Naive B cell (primary cell): ENCODE measurements around the gene LLGL1. TPM values are rescaled to one million over a fixed set of nuclear protein-coding genes. Genes with fewer than 3 reads are reported as not detected.

Source experiments
- ATAC-seq, 2 donors: fragments of 150-1000 bp; cut with Tn5 transposase; 2 replicates each; pipeline ENCODE4 v1.10.0; 2021; ENCODE audit warnings: low read depth in 2 of 2, mild to moderate bottlenecking in 2 of 2, moderate library complexity in 2 of 2
- DNase-seq: peaks from one replicate; pipeline ENCODE4 v3.0.0; 2022
- H3K27ac Mint-ChIP-seq, 6 donors: one replicate each; pipeline ENCODE4 v1.8.0; 2020 to 2022; ENCODE audit warnings: mild to moderate bottlenecking in 6 of 6, mixed read lengths in 6 of 6, moderate library complexity in 5 of 6, inconsistent platforms in 2 of 6
- H3K27me3 Mint-ChIP-seq, 3 donors: one replicate each; pipeline ENCODE4 v1.8.0; 2021 to 2022; ENCODE audit warnings: mixed read lengths in 3 of 3, mild to moderate bottlenecking in 1 of 3
- H3K36me3 Mint-ChIP-seq, 2 donors: one replicate each; pipeline ENCODE4 v1.8.0; 2020 to 2022; ENCODE audit warnings: mixed read lengths in 2 of 2, inconsistent platforms in 1 of 2, mild to moderate bottlenecking in 1 of 2
- H3K4me1 Mint-ChIP-seq, 3 donors: one replicate each; pipeline ENCODE4 v1.8.0; 2020 to 2022; ENCODE audit warnings: mixed read lengths in 3 of 3, inconsistent platforms in 1 of 3, mild to moderate bottlenecking in 1 of 3, moderate library complexity in 1 of 3
- H3K4me3 Mint-ChIP-seq, 8 donors: one replicate each; pipeline ENCODE4 v1.8.0; 2020 to 2022; ENCODE audit warnings: mild to moderate bottlenecking in 8 of 8, mixed read lengths in 8 of 8, moderate library complexity in 8 of 8, inconsistent platforms in 2 of 8
- H3K9me3 Mint-ChIP-seq, 7 donors: one replicate each; pipeline ENCODE4 v1.8.0; 2020 to 2022; ENCODE audit warnings: mixed read lengths in 7 of 7, mild to moderate bottlenecking in 5 of 7, inconsistent platforms in 2 of 7, moderate library complexity in 1 of 7
- polyA plus RNA-seq, 6 donors: library from polyadenylated mRNA; unstranded; fragments of 300-500 nt; fragmentation: Illumina TruSeq; gene quantifications; one replicate each; pipeline ENCODE4 v1.2.3, GENCODE V29; 2021; ENCODE audit warnings: low read depth in 6 of 6

Gene LLGL1
- polyA plus RNA-seq, 6 donors from 2014 or later = 0.38 to 1.4 (median 0.86) TPM; not detected in 1

DNA sequence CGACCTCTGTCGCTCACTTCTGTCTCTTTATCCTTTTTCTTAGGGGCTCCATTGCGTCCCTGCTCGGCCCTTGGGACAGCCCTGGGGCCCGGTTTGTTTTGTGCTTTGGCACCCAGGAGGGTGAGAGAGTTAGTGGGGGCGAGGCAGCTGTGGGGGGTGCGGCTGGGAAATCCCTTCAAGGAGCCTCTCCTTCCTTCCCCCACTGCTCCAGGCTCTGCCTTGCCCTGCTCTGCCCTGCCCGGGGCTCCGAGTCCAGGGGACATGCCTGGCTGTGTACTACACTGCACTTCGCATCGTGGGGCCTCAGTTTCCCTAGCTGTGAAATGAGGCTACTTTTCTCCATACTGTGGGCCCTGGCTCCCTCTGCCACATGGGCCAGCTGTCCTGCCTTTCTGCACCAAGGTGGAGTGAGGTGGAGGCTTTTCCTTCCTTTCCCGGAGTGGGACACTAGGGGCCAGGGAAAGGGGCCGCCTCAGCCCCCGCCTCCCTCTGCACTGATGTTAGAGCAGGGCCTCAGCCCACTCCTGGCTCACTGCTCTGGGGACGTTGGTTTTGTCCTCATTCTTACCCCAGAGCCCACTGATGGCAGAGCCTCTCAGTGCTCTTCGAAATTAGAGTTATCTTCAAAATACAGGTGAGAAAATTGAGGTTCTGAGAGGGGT is 980 bp downstream of the LLGL1 start:
- Mint-ChIP-seq H3K36me3 (no peaks in the 10 kb centered on the region), H3K9me3 (peaks cover 0 to 2% (median 0%) of the 10 kb centered on the region in 7 donors), H3K4me3 (peak overlapping the region; percentile 81 to 95 (median 92)), H3K27ac (peak overlapping the region; percentile 40 to 89 (median 76)), H3K4me1 (peaks cover 12 to 30% (median 22%) of the 10 kb centered on the region in 3 donors), H3K27me3 (no peaks in the 10 kb centered on the region)
- ATAC-seq (no peak), DNase-seq (peak; percentile 11)

- ATAC-seq = no peak
- Mint-ChIP-seq H3K27ac (peak overlapping the region in 3 of 6 donors; percentile 21 to 74 (median 33)), H3K9me3 (peaks cover 0 to 2% (median 0%) of the 10 kb centered on the region in 7 donors), H3K36me3 (no peaks in the 10 kb centered on the region), H3K4me1 (peaks cover 12 to 30% (median 22%) of the 10 kb centered on the region in 3 donors), H3K4me3 (peak overlapping the region in 6 of 8 donors; percentile 6 to 66 (median 48)), H3K27me3 (no peaks in the 10 kb centered on the region)
- no peak for DNase-seq
Measured at GRCh38 chr17:18227635-18228034, 2.2 kb downstream of the LLGL1 start.

GRCh38 chr17:18228176-18228682 is 2.8 kb downstream of the LLGL1 start:
- H3K9me3 Mint-ChIP-seq = peaks cover 0 to 2% (median 0%) of the 10 kb centered on the region in 7 donors
- H3K4me1 Mint-ChIP-seq = peaks cover 12 to 30% (median 22%) of the 10 kb centered on the region in 3 donors
- no peaks in the 10 kb centered on the region for H3K27me3 Mint-ChIP-seq
- H3K4me3 Mint-ChIP-seq = peak overlapping the region in 2 of 8 donors; percentile 18 to 66
- H3K27ac Mint-ChIP-seq = peak overlapping the region in 2 of 6 donors; percentile 68 to 80
- no peaks in the 10 kb centered on the region for H3K36me3 Mint-ChIP-seq
- DNase-seq (no peak), ATAC-seq (no peak)

GRCh38 chr17:18229254-18229653 is 3.8 kb downstream of the LLGL1 start:
- Mint-ChIP-seq H3K36me3 (no peaks in the 10 kb centered on the region), H3K9me3 (peaks cover 0 to 2% (median 0%) of the 10 kb centered on the region in 7 donors), H3K27ac (no peak overlapping the region), H3K4me3 (no peak overlapping the region), H3K27me3 (no peaks in the 10 kb centered on the region), H3K4me1 (peaks cover 12 to 30% (median 22%) of the 10 kb centered on the region in 3 donors)
- no peak for DNase-seq
- ATAC-seq = no peak

DNA sequence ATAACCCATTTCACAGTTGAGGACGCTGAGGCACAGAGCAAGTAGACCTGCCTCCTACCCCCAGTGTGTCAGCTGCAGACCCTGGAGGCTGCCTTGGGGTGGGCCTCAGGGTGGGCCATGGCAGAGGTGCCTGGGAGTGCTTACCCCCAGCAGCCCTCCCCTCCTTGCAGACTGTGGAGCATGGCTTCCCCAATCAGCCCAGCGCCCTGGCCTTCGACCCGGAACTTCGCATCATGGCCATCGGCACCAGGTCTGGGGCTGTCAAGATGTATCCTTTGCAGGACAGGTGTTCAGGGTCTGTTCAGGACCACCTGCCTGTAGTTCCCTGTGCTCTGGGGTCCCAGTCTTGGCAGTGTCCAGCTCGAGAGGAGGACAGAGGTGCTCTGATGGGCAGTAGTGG is 4.3 kb downstream of the LLGL1 start:
- Mint-ChIP-seq H3K27me3 (no peaks in the 10 kb centered on the region), H3K4me1 (peaks cover 12 to 30% (median 22%) of the 10 kb centered on the region in 3 donors), H3K36me3 (no peaks in the 10 kb centered on the region), H3K4me3 (no peak overlapping the region), H3K9me3 (peaks cover 0 to 2% (median 0%) of the 10 kb centered on the region in 7 donors), H3K27ac (no peak overlapping the region)
- DNase-seq (no peak), ATAC-seq (no peak)

DNA sequence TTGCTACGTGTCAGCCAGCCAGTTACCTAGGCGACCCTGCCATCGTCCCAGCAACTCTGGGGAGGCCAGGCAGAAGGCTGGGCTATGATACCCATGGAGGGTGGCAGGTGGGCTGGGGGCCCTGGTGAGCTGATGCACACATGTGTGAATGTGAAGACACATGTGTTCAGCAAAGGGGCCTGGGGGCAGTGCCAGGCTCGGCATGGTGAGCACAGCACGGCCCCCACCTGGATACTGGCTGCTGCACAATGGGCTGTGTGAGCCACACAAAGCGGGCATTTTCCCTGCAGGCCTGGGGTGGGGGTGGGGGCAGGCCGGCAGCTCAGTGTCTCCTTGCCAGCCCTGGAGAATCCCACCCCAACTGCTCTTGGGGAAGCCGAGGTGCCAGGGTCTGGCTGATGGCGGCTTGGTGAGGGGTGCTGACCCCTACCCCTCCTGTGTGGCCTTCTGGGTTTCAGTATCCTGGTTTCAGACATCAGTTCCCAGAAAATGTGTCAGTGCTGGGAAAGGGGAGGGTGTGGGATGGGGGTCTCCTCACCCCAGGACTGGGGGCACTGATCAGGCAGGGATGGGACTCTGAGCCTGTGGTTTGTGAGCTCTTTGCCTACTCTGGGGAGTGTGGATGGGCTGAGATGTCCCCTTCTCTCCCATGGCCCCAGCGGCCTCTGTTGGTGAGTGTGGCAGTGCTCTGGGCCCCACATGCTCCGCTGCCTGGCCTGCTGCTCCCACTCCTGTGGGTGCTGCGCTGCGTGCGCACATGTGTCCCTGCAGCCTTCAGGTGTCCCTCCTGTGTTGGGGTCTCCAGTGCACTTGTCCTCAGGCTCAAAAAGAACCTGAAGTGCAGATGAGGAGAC is 5.1 kb downstream of the LLGL1 start:
- peaks cover 0 to 2% (median 0%) of the 10 kb centered on the region in 7 donors for H3K9me3 Mint-ChIP-seq
- no peak for ATAC-seq
- H3K4me1 Mint-ChIP-seq = peaks cover 12 to 27% (median 17%) of the 10 kb centered on the region in 3 donors
- no peaks in the 10 kb centered on the region for H3K27me3 Mint-ChIP-seq
- H3K27ac Mint-ChIP-seq = no peak overlapping the region
- H3K36me3 Mint-ChIP-seq = no peaks in the 10 kb centered on the region
- H3K4me3 Mint-ChIP-seq = no peak overlapping the region
- DNase-seq = no peak

- no peak for DNase-seq
- Mint-ChIP-seq H3K27me3 (no peaks in the 10 kb centered on the region), H3K4me1 (peaks cover 8 to 22% (median 13%) of the 10 kb centered on the region in 3 donors), H3K9me3 (peaks cover 0 to 2% (median 0%) of the 10 kb centered on the region in 7 donors), H3K4me3 (no peak overlapping the region), H3K27ac (no peak overlapping the region), H3K36me3 (peaks cover 0 to 4% of the 10 kb centered on the region in 2 donors)
- no peak for ATAC-seq
Measured at GRCh38 chr17:18231164-18231563, 5.7 kb downstream of the LLGL1 start.

- H3K4me1 Mint-ChIP-seq = peaks cover 0 to under 1% (median under 1%) of the 10 kb centered on the region in 3 donors
- no peak for DNase-seq
Measured at GRCh38 chr17:18233803-18234518, 8.5 kb downstream of the LLGL1 start.

GRCh38 chr17:18234853-18235380 is 9.5 kb downstream of the LLGL1 start:
- DNase-seq (no peak), ATAC-seq (no peak)
- Mint-ChIP-seq H3K9me3 (no peaks in the 10 kb centered on the region), H3K4me1 (no peaks in the 10 kb centered on the region), H3K27ac (no peak overlapping the region), H3K27me3 (no peaks in the 10 kb centered on the region), H3K36me3 (peaks cover 0 to 13% of the 10 kb centered on the region in 2 donors), H3K4me3 (no peak overlapping the region)

More at GRCh38 chr17:18233803-18234518, 8.5 kb downstream of the LLGL1 start:
- Mint-ChIP-seq H3K27me3 (no peaks in the 10 kb centered on the region), H3K27ac (peak overlapping the region in 1 of 6 donors; percentile 50), H3K36me3 (peaks cover 0 to 13% of the 10 kb centered on the region in 2 donors), H3K9me3 (no peaks in the 10 kb centered on the region), H3K4me3 (no peak overlapping the region)
- ATAC-seq = no peak

- H3K27me3 Mint-ChIP-seq = no peaks in the 10 kb centered on the region
- H3K27ac Mint-ChIP-seq = no peak overlapping the region
- H3K36me3 Mint-ChIP-seq = peaks cover 0 to 13% of the 10 kb centered on the region in 2 donors
- H3K4me1 Mint-ChIP-seq = no peaks in the 10 kb centered on the region
- H3K4me3 Mint-ChIP-seq = no peak overlapping the region
- no peak for DNase-seq
- no peak for ATAC-seq
- no peaks in the 10 kb centered on the region for H3K9me3 Mint-ChIP-seq
Measured at GRCh38 chr17:18235743-18236256, 10.4 kb downstream of the LLGL1 start.

- Mint-ChIP-seq H3K4me3 (no peak overlapping the region), H3K36me3 (peaks cover 0 to 13% of the 10 kb centered on the region in 2 donors), H3K9me3 (no peaks in the 10 kb centered on the region), H3K4me1 (no peaks in the 10 kb centered on the region), H3K27me3 (no peaks in the 10 kb centered on the region), H3K27ac (peak overlapping the region in 1 of 6 donors; percentile 79)
- ATAC-seq = no peak
- DNase-seq = no peak
Measured at GRCh38 chr17:18236494-18236893, 11.1 kb downstream of the LLGL1 start.

DNA sequence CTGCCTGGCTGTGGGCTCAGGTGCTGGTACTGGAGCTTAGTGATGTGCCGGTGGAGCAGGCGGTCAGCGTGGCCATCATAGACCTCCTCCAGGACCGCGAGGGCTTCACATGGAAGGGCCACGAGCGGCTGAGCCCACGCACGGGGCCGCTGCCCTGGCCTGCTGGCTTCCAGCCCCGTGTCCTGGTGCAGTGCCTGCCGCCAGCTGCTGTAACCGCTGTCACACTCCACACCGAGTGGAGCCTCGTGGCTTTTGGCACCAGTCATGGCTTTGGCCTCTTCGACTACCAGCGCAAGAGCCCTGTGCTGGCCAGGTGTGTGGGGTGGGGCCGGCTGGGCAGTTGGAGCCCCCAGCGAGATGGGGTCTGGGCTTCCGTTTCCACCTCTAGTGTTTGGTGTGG is 12.0 kb downstream of the LLGL1 start:
- DNase-seq (no peak), ATAC-seq (no peak)
- H3K4me1 Mint-ChIP-seq = no peaks in the 10 kb centered on the region
- no peak overlapping the region for H3K4me3 Mint-ChIP-seq
- peaks cover 0 to 13% of the 10 kb centered on the region in 2 donors for H3K36me3 Mint-ChIP-seq
- H3K27ac Mint-ChIP-seq = no peak overlapping the region
- no peaks in the 10 kb centered on the region for H3K9me3 Mint-ChIP-seq
- H3K27me3 Mint-ChIP-seq = no peaks in the 10 kb centered on the region

DNA sequence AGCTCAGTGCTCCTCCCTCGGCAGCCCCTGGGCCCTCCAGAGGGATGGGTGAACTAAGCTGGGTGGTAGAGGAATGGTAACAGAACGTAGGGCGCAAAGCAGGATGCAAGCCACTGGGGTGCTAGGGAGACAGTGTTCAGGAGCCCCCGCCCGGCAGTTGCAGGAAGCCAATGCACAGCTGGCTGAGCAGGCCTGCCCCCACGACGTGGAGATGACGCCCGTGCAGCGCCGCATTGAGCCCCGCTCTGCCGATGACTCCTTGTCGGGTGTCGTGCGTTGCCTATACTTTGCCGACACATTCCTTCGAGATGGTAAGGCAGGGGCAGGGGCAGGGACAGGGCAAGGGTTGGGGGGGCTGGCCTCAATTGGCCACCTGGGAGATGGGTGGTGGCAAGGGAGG is 12.9 kb downstream of the LLGL1 start:
- Mint-ChIP-seq H3K4me1 (no peaks in the 10 kb centered on the region), H3K36me3 (peaks cover 0 to 13% of the 10 kb centered on the region in 2 donors), H3K9me3 (no peaks in the 10 kb centered on the region), H3K27ac (no peak overlapping the region), H3K27me3 (no peaks in the 10 kb centered on the region), H3K4me3 (no peak overlapping the region)
- ATAC-seq (no peak), DNase-seq (no peak)
